Measurements from ENCODE around the gene TLCD5. TPM values are rescaled to one million over a fixed set of nuclear protein-coding genes. Genes with fewer than 3 reads are reported as not detected.

The TLCD5 gene
- total RNA-seq, 1 experiment from 2014 or later: 6.0 TPM

- peaks cover 9% of the 10 kb centered on the region; the same call in 1 of the 2 replicates for H3F3A ChIP-seq (ENCODE audit: insufficient read depth, low read depth)
- no peaks in the 10 kb centered on the region for H4K20me1 ChIP-seq (ENCODE audit: insufficient read depth)
- peak overlapping the region; percentile 43 for H3K4me2 ChIP-seq
- CTCF ChIA-PET: no interaction called here
- H3K27ac ChIP-seq: no peak overlapping the region
- TF ChIP-seq EZH2 (IDR thresholded peaks at IDR 0.05; ENCODE audit: low read depth) (no peak), CTCF (conservative IDR thresholded peaks at IDR 0.05) (no peak)
- POLR2A ChIA-PET (ENCODE audit: unreplicated experiment): no interaction called here
- H3K9me2 ChIP-seq (ENCODE audit: insufficient read depth): no peaks in the 10 kb centered on the region
- intact Hi-C loops (cut with micrococcal nuclease; ENCODE audit: unreplicated experiment): loop anchor here (1.0 kb wide), 1 partner anchor 123 kb away; no protein-coding TSS in a partner anchor
- no peaks in the 10 kb centered on the region for H3K27me3 ChIP-seq (ENCODE audit: insufficient read depth, low read depth)
- H3K4me3 ChIP-seq: no peak overlapping the region
- H3K79me2 ChIP-seq (ENCODE audit: low read depth): no peaks in the 10 kb centered on the region
- BruUV-seq (replicated peaks): no TSS peak
- H3K4me1 ChIP-seq (replicated peaks; ENCODE audit: insufficient read depth): peaks cover 38% of the 10 kb centered on the region
- no peak overlapping the region for H2AFZ ChIP-seq
- no peaks in the 10 kb centered on the region for H3K36me3 ChIP-seq (ENCODE audit: low read depth)
- H3K9me3 ChIP-seq (ENCODE audit: insufficient read depth, low read depth): no peaks in the 10 kb centered on the region
- DNase-seq: peak; percentile 58 to 86
Measured at GRCh38 chr11:120295099-120295498, 30.0 kb upstream of the TLCD5 start.

GRCh38 chr11:120296554-120296953 lies 28.5 kb upstream of the TLCD5 start:
- Histone ChIP-seq H3K9me3 (ENCODE audit: insufficient read depth, low read depth) (no peaks in the 10 kb centered on the region), H3K9me2 (ENCODE audit: insufficient read depth) (no peaks in the 10 kb centered on the region), H3K4me1 (replicated peaks; ENCODE audit: insufficient read depth) (peaks cover 52% of the 10 kb centered on the region), H3K4me3 (no peak overlapping the region), H3K79me2 (ENCODE audit: low read depth) (no peaks in the 10 kb centered on the region), H3K4me2 (no peak overlapping the region), H2AFZ (no peak overlapping the region), H3K27ac (no peak overlapping the region), H3K36me3 (ENCODE audit: low read depth) (no peaks in the 10 kb centered on the region), H4K20me1 (ENCODE audit: insufficient read depth) (no peaks in the 10 kb centered on the region), H3F3A (ENCODE audit: insufficient read depth, low read depth) (peaks cover 18% of the 10 kb centered on the region; the same call in 1 of the 2 replicates), H3K27me3 (ENCODE audit: insufficient read depth, low read depth) (no peaks in the 10 kb centered on the region)
- CTCF ChIA-PET: interaction anchor here (1.1 to 1.2 kb wide), 2 partner anchors 125 to 188 kb away, joined by 3 to 4 read pairs; no protein-coding TSS in a partner anchor
- no peak for TF ChIP-seq EZH2 (IDR thresholded peaks at IDR 0.05; ENCODE audit: low read depth)
- TF ChIP-seq CTCF (conservative IDR thresholded peaks at IDR 0.05): no peak
- intact Hi-C loops (cut with micrococcal nuclease; ENCODE audit: unreplicated experiment): no loop called here
- no TSS peak for BruUV-seq (replicated peaks)
- POLR2A ChIA-PET (ENCODE audit: unreplicated experiment): no interaction called here
- DNase-seq: no peak

- Histone ChIP-seq H3K36me3 (ENCODE audit: low read depth) (no peaks in the 10 kb centered on the region), H3K27ac (no peak overlapping the region), H3K9me2 (ENCODE audit: insufficient read depth) (no peaks in the 10 kb centered on the region), H3K4me2 (no peak overlapping the region), H4K20me1 (ENCODE audit: insufficient read depth) (no peaks in the 10 kb centered on the region), H3K27me3 (ENCODE audit: insufficient read depth, low read depth) (no peaks in the 10 kb centered on the region), H3K9me3 (ENCODE audit: insufficient read depth, low read depth) (no peaks in the 10 kb centered on the region), H2AFZ (no peak overlapping the region), H3K4me1 (replicated peaks; ENCODE audit: insufficient read depth) (peaks cover 63% of the 10 kb centered on the region), H3F3A (ENCODE audit: insufficient read depth, low read depth) (peaks cover 32% of the 10 kb centered on the region; the same call in 1 of the 2 replicates), H3K79me2 (ENCODE audit: low read depth) (no peaks in the 10 kb centered on the region), H3K4me3 (no peak overlapping the region)
- DNase-seq: no peak
- POLR2A ChIA-PET (ENCODE audit: unreplicated experiment): no interaction called here
- CTCF ChIA-PET: interaction anchor here (0.7 kb wide), 1 partner anchor 119 kb away, joined by 7 read pairs; no protein-coding TSS in a partner anchor
- TF ChIP-seq EZH2 (IDR thresholded peaks at IDR 0.05; ENCODE audit: low read depth): no peak
- no peak for TF ChIP-seq CTCF (conservative IDR thresholded peaks at IDR 0.05)
- no TSS peak for BruUV-seq (replicated peaks)
- intact Hi-C loops (cut with micrococcal nuclease; ENCODE audit: unreplicated experiment): no loop called here
Measured at GRCh38 chr11:120298461-120298860, 26.6 kb upstream of the TLCD5 start.
